Mesendoderm (in vitro differentiated cells): ENCODE data around the gene LYST.

Experiments used
- DNase-seq: peaks from one replicate; pipeline ENCODE4 v3.0.0; 2013
- H2AK5ac ChIP-seq: 2 replicates; pipeline ENCODE4 v1.6.1; 2013; ENCODE audit warnings: low read length, inconsistent platforms
- H2BK120ac ChIP-seq: 2 replicates; pipeline ENCODE4 v1.6.1; 2013; ENCODE audit warnings: low read depth, mild to moderate bottlenecking, low read length, moderate library complexity, mixed read lengths
- H2BK15ac ChIP-seq: replicated peaks from 2 replicates; pipeline ENCODE4 v1.6.1; 2013; ENCODE audit warnings: low read depth, mild to moderate bottlenecking, moderate library complexity
- H2BK5ac ChIP-seq: 2 replicates; pipeline ENCODE4 v1.6.1; 2013; ENCODE audit warnings: low read length, inconsistent platforms
- H3K18ac ChIP-seq: 2 replicates; pipeline ENCODE4 v1.6.1; 2013; ENCODE audit warnings: mild to moderate bottlenecking, low read length, mixed read lengths
- H3K23ac ChIP-seq: one replicate; pipeline ENCODE4 v1.6.1; 2013; ENCODE audit warnings: low read length
- H3K27ac ChIP-seq: 2 replicates; pipeline ENCODE4 v1.5.1; 2013; ENCODE audit warnings: low read depth, mild to moderate bottlenecking, inconsistent platforms, low read length, moderate library complexity
- H3K27me3 ChIP-seq: 2 replicates; pipeline ENCODE4 v1.6.1; 2013; ENCODE audit warnings: low read length, control low read depth, mild to moderate bottlenecking, inconsistent platforms; ENCODE audit not compliant: insufficient read depth, poor library complexity
- H3K36me3 ChIP-seq: 2 replicates; pipeline ENCODE4 v1.6.1; 2013; ENCODE audit warnings: low read length, inconsistent platforms; ENCODE audit not compliant: control insufficient read depth, insufficient read depth
- H3K4ac ChIP-seq: one replicate; pipeline ENCODE4 v1.6.1; 2013; ENCODE audit warnings: low read depth, mild to moderate bottlenecking, low read length, moderate library complexity
- H3K4me1 ChIP-seq: 2 replicates; pipeline ENCODE4 v1.6.1; 2013; ENCODE audit warnings: low read depth, low read length, inconsistent platforms; ENCODE audit not compliant: control insufficient read depth
- H3K4me2 ChIP-seq: 2 replicates; pipeline ENCODE4 v1.6.1; 2013; ENCODE audit warnings: low read length
- H3K4me3 ChIP-seq: 2 replicates; pipeline ENCODE4 v1.5.1; 2013; ENCODE audit warnings: mild to moderate bottlenecking, low read length
- H3K56ac ChIP-seq: one replicate; pipeline ENCODE4 v1.6.1; 2013; ENCODE audit warnings: low read length
- H3K79me1 ChIP-seq: 2 replicates; pipeline ENCODE4 v1.6.1; 2013; ENCODE audit warnings: low read length, inconsistent platforms
- H3K79me2 ChIP-seq: 2 replicates; pipeline ENCODE4 v1.6.1; 2013; ENCODE audit warnings: mild to moderate bottlenecking, low read length; ENCODE audit not compliant: control insufficient read depth, insufficient read depth
- H3K9ac ChIP-seq: 2 replicates; pipeline ENCODE4 v1.6.1; 2013; ENCODE audit warnings: low read length, inconsistent platforms
- H4K5ac ChIP-seq: one replicate; pipeline ENCODE4 v1.6.1; 2013; ENCODE audit warnings: low read length
- H4K8ac ChIP-seq: one replicate; pipeline ENCODE4 v1.6.1; 2013; ENCODE audit warnings: low read depth, mild to moderate bottlenecking, control low read depth, low read length, moderate library complexity
- WGBS: extraction: QIAGEN DNeasy Blood & Tissue Kit; methylation state at CpG from one replicate; pipeline ENCODE4 v1.1.7; 2013; ENCODE audit warnings: low lambda C conversion rate, missing lambda C conversion rate; ENCODE audit not compliant: insufficient coverage; ENCODE audit errors: extremely low coverage; 5-methylcytosine and 5-hydroxymethylcytosine counted together

Gene LYST

DNA sequence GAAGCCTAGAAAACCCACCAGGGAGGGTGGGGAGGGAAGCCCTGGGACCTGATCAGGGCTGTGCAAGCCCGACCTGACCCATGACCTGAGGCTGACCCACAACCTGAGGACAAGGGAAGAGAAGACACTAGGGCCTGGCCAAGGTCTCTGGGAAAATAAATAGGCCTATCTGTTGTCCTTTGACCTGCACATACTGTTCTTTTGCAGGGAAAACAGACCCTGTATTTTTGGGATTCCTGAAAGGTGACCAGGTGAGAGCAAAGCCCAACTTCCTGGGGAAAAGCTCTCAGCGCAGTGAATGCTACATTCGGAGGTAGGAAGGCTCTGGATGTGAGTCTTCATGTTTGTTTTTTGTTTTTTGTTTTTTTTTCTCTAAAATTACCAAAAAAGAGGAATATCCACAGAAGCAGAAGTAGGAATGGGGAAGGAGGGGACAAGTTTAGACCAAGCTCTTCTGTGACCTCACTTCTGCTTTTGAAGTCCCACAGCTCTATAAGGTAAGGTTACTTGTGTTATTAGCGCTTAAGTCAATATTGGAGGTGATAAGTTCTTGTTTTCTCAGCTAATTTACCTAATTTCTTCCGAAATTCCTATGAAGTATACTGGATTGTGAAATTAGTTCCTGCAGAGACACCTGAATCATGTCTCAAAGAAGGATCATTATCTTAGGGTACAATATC, 26.2 kb upstream of the LYST start:
- H3K56ac ChIP-seq: no peak overlapping the region
- no peak overlapping the region for H2BK120ac ChIP-seq
- no peak overlapping the region for H2AK5ac ChIP-seq
- no peak overlapping the region for H3K18ac ChIP-seq
- H2BK15ac ChIP-seq: no peak overlapping the region
- H3K27ac ChIP-seq: no peak overlapping the region
- peak; percentile 16 for DNase-seq
- no peak overlapping the region for H4K5ac ChIP-seq
- no peak overlapping the region for H3K23ac ChIP-seq
- no peaks in the 10 kb centered on the region for H3K79me1 ChIP-seq
- no peaks in the 10 kb centered on the region for H3K36me3 ChIP-seq
- no peaks in the 10 kb centered on the region for H3K79me2 ChIP-seq
- H3K4ac ChIP-seq: no peak overlapping the region
- no peaks in the 10 kb centered on the region for H3K27me3 ChIP-seq
- no peak overlapping the region for H3K9ac ChIP-seq
- H3K4me2 ChIP-seq: no peak overlapping the region
- no peak overlapping the region for H3K4me3 ChIP-seq
- no peaks in the 10 kb centered on the region for H3K4me1 ChIP-seq
- no peak overlapping the region for H2BK5ac ChIP-seq
- no peak overlapping the region for H4K8ac ChIP-seq
- WGBS: no CpG with 5 or more reads among the region's 5 CpGs

DNA sequence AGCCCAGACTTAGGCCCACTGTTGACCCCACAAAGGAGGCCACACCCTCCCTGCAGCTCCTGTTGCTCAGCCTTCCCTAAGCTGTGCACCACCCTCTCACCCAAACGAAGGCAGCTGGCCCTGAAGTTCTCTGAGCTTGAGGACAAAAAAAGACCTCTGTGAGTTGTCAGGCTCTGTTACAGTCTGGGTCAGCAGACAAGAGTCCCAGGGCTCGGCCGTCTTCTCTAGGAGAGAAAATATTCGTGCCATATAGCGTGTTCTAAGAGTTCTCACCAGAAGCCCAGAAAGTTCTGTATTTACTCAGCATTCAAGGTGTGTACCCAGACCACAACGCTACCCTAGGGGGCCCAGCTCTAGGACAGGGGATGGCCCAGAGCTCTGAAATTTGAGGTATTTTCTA, 25.5 kb upstream of the LYST start:
- Histone ChIP-seq H3K79me1 (no peaks in the 10 kb centered on the region), H4K8ac (no peak overlapping the region), H3K27me3 (no peaks in the 10 kb centered on the region), H3K36me3 (no peaks in the 10 kb centered on the region), H3K79me2 (no peaks in the 10 kb centered on the region), H3K4me1 (no peaks in the 10 kb centered on the region), H3K4me3 (no peak overlapping the region), H3K56ac (no peak overlapping the region), H3K18ac (no peak overlapping the region), H2BK120ac (no peak overlapping the region), H3K27ac (no peak overlapping the region), H2AK5ac (no peak overlapping the region), H2BK5ac (no peak overlapping the region), H4K5ac (no peak overlapping the region), H3K4ac (no peak overlapping the region), H2BK15ac (no peak overlapping the region), H3K23ac (no peak overlapping the region), H3K9ac (no peak overlapping the region), H3K4me2 (no peak overlapping the region)
- no peak for DNase-seq
- WGBS: no CpG with 5 or more reads among the region's 6 CpGs

DNA sequence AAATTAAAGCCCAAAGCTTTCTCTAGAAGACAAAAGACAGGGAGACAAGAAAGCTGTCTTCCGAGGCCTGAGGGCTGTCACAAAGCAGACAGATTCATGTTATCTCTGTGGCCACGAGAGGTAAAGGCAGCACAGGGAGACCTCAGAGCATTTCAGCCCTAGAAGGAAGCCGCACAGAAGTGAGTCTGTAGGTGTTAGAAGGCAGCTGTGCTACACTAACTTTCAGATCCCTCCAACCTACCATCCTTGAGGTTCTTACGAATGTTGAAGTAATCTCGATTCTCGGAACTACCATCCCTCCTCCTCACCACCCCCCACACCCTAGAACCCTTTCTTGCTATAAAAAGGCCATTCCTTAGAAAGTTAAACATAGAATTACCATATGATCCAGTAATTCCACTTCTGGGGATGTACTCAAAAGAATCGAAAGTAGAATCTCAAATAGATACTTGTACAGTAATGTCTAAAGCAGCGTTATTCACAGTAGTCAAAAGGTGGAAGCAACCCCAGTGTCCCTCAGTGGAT, 21.5 kb upstream of the LYST start:
- H3K27ac ChIP-seq: no peak overlapping the region
- WGBS: no CpG with 5 or more reads among the region's 8 CpGs
- no peak overlapping the region for H3K23ac ChIP-seq
- H2AK5ac ChIP-seq: no peak overlapping the region
- no peak for DNase-seq
- H3K27me3 ChIP-seq: no peaks in the 10 kb centered on the region
- H3K18ac ChIP-seq: no peak overlapping the region
- H3K36me3 ChIP-seq: no peaks in the 10 kb centered on the region
- H3K79me2 ChIP-seq: no peaks in the 10 kb centered on the region
- H2BK5ac ChIP-seq: no peak overlapping the region
- H3K4me3 ChIP-seq: no peak overlapping the region
- no peak overlapping the region for H4K5ac ChIP-seq
- no peak overlapping the region for H4K8ac ChIP-seq
- H2BK120ac ChIP-seq: no peak overlapping the region
- no peaks in the 10 kb centered on the region for H3K4me1 ChIP-seq
- H3K4me2 ChIP-seq: no peak overlapping the region
- no peak overlapping the region for H3K56ac ChIP-seq
- no peak overlapping the region for H3K4ac ChIP-seq
- no peak overlapping the region for H3K9ac ChIP-seq
- no peaks in the 10 kb centered on the region for H3K79me1 ChIP-seq
- no peak overlapping the region for H2BK15ac ChIP-seq

DNA sequence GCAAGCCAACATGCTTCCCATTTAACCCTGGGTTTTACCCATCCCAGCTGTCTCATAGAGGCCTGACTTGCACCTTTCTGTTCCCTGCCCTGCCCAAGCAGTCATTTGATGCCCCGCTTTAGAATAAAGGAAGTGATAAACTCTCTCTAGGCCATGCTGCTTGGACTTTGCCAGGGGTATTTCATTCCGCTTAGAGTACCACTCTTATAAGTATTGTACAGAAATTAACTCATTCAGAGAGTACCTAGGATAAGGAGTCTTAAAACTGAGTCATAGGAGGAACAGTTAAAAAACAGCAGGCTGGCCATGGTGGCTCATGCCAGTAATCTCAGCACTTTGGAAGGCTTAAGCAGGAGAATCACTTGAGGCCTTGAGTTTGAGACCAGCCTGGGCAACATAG, 21.0 kb upstream of the LYST start:
- no peak overlapping the region for H2BK120ac ChIP-seq
- H3K56ac ChIP-seq: no peak overlapping the region
- no peaks in the 10 kb centered on the region for H3K79me2 ChIP-seq
- H3K79me1 ChIP-seq: no peaks in the 10 kb centered on the region
- no peak overlapping the region for H4K8ac ChIP-seq
- no peak overlapping the region for H2BK5ac ChIP-seq
- H2AK5ac ChIP-seq: no peak overlapping the region
- H4K5ac ChIP-seq: no peak overlapping the region
- H3K4me3 ChIP-seq: no peak overlapping the region
- H3K27ac ChIP-seq: no peak overlapping the region
- H2BK15ac ChIP-seq: no peak overlapping the region
- H3K4ac ChIP-seq: no peak overlapping the region
- no CpG with 5 or more reads among the region's 2 CpGs for WGBS
- H3K9ac ChIP-seq: no peak overlapping the region
- no peaks in the 10 kb centered on the region for H3K4me1 ChIP-seq
- H3K27me3 ChIP-seq: no peaks in the 10 kb centered on the region
- DNase-seq: no peak
- no peaks in the 10 kb centered on the region for H3K36me3 ChIP-seq
- H3K18ac ChIP-seq: no peak overlapping the region
- H3K23ac ChIP-seq: no peak overlapping the region
- no peak overlapping the region for H3K4me2 ChIP-seq

DNA sequence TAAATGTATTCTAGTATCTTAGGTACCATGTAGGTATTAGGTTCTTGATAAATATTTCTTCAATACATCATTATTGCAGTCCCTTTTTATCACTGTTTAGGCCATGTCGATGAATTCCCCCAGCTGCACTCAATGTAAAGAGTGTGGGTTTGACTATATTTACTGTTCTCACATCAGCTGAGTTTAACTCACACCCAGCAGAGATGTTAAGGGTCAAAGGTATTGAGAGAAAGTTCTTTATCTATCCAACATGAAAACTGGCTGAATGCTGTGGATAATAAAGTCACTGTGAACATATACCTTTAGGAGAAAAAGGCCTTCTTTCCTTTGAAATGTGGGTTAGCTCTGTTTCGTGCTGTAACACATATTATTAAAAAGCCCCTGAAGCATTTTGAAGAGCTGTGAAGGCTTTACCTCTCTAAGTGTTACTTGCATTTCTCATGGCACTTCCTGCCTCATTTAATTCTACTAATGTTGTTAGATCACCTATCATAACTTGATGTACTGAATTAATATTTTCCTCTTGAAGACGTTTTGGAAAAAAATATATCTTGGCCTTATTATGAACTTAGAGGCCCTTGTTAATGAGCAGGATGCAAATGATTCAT, 19.1 kb upstream of the LYST start:
- H3K4me2 ChIP-seq: no peak overlapping the region
- no peaks in the 10 kb centered on the region for H3K27me3 ChIP-seq
- H2BK5ac ChIP-seq: no peak overlapping the region
- H3K79me1 ChIP-seq: no peaks in the 10 kb centered on the region
- no peaks in the 10 kb centered on the region for H3K79me2 ChIP-seq
- H2BK15ac ChIP-seq: no peak overlapping the region
- no peak overlapping the region for H3K4ac ChIP-seq
- DNase-seq: no peak
- no peak overlapping the region for H2AK5ac ChIP-seq
- H3K4me1 ChIP-seq: no peaks in the 10 kb centered on the region
- no peak overlapping the region for H3K56ac ChIP-seq
- H3K36me3 ChIP-seq: no peaks in the 10 kb centered on the region
- H2BK120ac ChIP-seq: no peak overlapping the region
- H4K5ac ChIP-seq: no peak overlapping the region
- no peak overlapping the region for H3K23ac ChIP-seq
- no peak overlapping the region for H3K18ac ChIP-seq
- no peak overlapping the region for H3K9ac ChIP-seq
- no peak overlapping the region for H3K4me3 ChIP-seq
- no peak overlapping the region for H4K8ac ChIP-seq
- WGBS: no CpG with 5 or more reads among the region's 3 CpGs
- no peak overlapping the region for H3K27ac ChIP-seq
